ENCODE data around the gene ANP32E. TPM values are rescaled to one million over a fixed set of nuclear protein-coding genes. Genes with fewer than 3 reads are reported as not detected.
A peak's percentile ranks its signal among the peaks of the same experiment; 100 is the strongest.

The ANP32E gene
- total and polyA plus RNA-seq, 2 of the 13 experiments (the other 11 are each of a cell fraction or from before 2014, with no cell fraction given), result 10.3 to 53.0 TPM

DNA sequence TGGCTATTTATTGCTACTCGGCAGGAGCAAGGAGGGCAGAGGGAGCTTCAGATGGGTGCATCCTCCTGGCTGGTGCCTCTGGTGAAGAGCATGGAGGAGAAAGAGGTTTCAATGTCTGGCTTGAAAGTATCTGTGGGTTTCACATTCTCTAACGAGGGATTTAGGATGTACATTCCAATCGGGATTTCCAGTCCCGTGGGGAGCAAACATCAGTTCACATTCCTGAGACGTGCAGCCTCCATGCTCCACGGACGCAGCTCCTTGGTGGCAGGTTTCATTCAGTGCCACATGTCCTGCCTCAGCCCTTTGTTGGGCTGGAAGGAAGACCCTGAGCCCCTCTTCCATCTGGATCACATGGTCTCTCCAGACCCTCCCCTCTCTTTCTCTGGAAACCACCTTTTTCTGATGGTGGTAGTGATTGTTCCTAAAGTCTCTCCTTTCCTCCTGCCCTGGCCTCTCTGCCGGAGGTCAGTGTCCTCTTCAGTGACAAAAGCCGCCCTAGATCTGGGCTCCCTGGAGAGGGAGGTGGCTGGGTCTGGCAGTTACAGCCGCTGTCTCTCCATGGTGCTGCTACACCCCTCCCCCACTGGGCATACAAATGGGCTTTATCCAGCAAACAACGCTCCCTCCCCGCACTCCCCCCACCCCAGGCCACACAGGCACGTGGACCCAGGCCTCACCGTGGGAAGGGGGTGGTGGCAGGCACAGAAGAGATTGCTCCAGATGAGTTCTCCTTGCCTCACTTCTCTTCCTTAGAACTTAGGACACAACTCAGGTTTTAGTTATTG lies 20.8 kb upstream of the ANP32E start:
- H3K79me2 ChIP-seq (ENCODE audit: insufficient read depth, low read length), result no peaks in the 10 kb centered on the region
- no peaks in the 10 kb centered on the region for H4K20me1 ChIP-seq (ENCODE audit: insufficient read depth, low read length)
- DNase-seq (ENCODE audit: low spot score) (peak; percentile 53), ATAC-seq (peak; percentile 45), FAIRE-seq (no peak)
- H3K4me3 ChIP-seq (replicated peaks in 1 of 3; ENCODE audit: insufficient read depth in 1 of 3, low read depth in 2 of 3, low read length in 3 of 3), result peak overlapping the region; percentile 68 to 79 (median 78)
- H3K27ac ChIP-seq (ENCODE audit: extremely low read length, insufficient read depth, low read length), result peak overlapping the region; percentile 73
- no TSS peak for BruUV-seq (replicated peaks)
- intact Hi-C loops (cut with micrococcal nuclease; ENCODE audit: unreplicated experiment) (loop anchor here (1.0 to 10.0 kb wide), 3 partner anchors 37 to 298 kb away; partner anchors contain the start of genes MRPS21 and PRPF3), in situ Hi-C loops (cut with HindIII; ENCODE audit: extremely low pct_ligation_motif_present, low pct_unique_long_range_greater_than_20kb) (loop anchor here (5.0 to 10.0 kb wide), 3 partner anchors 41 to 278 kb away; no protein-coding TSS in a partner anchor)
- peak overlapping the region; percentile 75 for H3K9ac ChIP-seq (ENCODE audit: insufficient read depth, low read depth, low read length)
- H3K4me2 ChIP-seq (ENCODE audit: low read depth, low read length), result peak overlapping the region; percentile 98
- H3K9me3 ChIP-seq (ENCODE audit: low read length), result no peaks in the 10 kb centered on the region
- no peaks in the 10 kb centered on the region for H3K36me3 ChIP-seq (replicated peaks in 1 of 2; ENCODE audit: control insufficient read depth in 1 of 2, insufficient read depth in 2 of 2, low read length in 2 of 2)
- 0% methylated on average over 11 of the region's 14 CpGs for WGBS (ENCODE audit: low lambda C conversion rate)
- POLR2A ChIA-PET, result interaction anchor here (0.6 to 5.0 kb wide), 14 partner anchors 12 to 312 kb away, joined by 3 to 32 read pairs (median 6); partner anchors contain the start of genes APH1A, C1orf54, FALEC and PRPF3
- H3K27me3 ChIP-seq (ENCODE audit: control insufficient read depth in 1 of 2, insufficient read depth in 2 of 2, low read length in 2 of 2), result no peaks in the 10 kb centered on the region; a peak in 1 of 5 replicates
- H2AFZ ChIP-seq (ENCODE audit: low read length), result peak overlapping the region; percentile 51
- peaks cover 52% of the 10 kb centered on the region for H3K4me1 ChIP-seq (ENCODE audit: insufficient read depth, low read length)
- CTCF ChIA-PET (ENCODE audit: low intra/inter-chr PET ratio, low total read pairs), result interaction anchor here (0.6 to 2.6 kb wide), 5 partner anchors 22 to 173 kb away, joined by 3 to 45 read pairs (median 3); no protein-coding TSS in a partner anchor
- peak; percentile 79; the same call in 1 of the 2 replicates for TF ChIP-seq ZNF12 (CRISPR knock-in tag; IDR thresholded peaks at IDR 0.05)
- TF ChIP-seq, protein P1, sequence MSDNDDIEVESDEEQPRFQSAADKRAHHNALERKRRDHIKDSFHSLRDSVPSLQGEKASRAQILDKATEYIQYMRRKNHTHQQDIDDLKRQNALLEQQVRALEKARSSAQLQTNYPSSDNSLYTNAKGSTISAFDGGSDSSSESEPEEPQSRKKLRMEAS (IDR thresholded peaks at IDR 0.05), result peak; percentile 67
- peak; percentile 80; the same call in 1 of the 2 replicates for TF ChIP-seq MYC (CRISPR knock-in tag; IDR thresholded peaks at IDR 0.05; ENCODE audit: borderline replicate concordance)
- TF ChIP-seq, protein P2, sequence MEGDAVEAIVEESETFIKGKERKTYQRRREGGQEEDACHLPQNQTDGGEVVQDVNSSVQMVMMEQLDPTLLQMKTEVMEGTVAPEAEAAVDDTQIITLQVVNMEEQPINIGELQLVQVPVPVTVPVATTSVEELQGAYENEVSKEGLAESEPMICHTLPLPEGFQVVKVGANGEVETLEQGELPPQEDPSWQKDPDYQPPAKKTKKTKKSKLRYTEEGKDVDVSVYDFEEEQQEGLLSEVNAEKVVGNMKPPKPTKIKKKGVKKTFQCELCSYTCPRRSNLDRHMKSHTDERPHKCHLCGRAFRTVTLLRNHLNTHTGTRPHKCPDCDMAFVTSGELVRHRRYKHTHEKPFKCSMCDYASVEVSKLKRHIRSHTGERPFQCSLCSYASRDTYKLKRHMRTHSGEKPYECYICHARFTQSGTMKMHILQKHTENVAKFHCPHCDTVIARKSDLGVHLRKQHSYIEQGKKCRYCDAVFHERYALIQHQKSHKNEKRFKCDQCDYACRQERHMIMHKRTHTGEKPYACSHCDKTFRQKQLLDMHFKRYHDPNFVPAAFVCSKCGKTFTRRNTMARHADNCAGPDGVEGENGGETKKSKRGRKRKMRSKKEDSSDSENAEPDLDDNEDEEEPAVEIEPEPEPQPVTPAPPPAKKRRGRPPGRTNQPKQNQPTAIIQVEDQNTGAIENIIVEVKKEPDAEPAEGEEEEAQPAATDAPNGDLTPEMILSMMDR (CRISPR knock-in tag; IDR thresholded peaks at IDR 0.05), result 0 out of 2 replicates have a peak, but pooled peaks have one; percentile 10
- TF ChIP-seq, protein P3, sequence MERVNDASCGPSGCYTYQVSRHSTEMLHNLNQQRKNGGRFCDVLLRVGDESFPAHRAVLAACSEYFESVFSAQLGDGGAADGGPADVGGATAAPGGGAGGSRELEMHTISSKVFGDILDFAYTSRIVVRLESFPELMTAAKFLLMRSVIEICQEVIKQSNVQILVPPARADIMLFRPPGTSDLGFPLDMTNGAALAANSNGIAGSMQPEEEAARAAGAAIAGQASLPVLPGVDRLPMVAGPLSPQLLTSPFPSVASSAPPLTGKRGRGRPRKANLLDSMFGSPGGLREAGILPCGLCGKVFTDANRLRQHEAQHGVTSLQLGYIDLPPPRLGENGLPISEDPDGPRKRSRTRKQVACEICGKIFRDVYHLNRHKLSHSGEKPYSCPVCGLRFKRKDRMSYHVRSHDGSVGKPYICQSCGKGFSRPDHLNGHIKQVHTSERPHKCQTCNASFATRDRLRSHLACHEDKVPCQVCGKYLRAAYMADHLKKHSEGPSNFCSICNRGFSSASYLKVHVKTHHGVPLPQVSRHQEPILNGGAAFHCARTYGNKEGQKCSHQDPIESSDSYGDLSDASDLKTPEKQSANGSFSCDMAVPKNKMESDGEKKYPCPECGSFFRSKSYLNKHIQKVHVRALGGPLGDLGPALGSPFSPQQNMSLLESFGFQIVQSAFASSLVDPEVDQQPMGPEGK (CRISPR knock-in tag; IDR thresholded peaks at IDR 0.05), result peak; percentile 81; the same call in 1 of the 2 replicates
- no peak for TF ChIP-seq ZNF124 (CRISPR knock-in tag; IDR thresholded peaks at IDR 0.05)
- TF ChIP-seq ZFP41 (CRISPR knock-in tag; IDR thresholded peaks at IDR 0.05; ENCODE audit: borderline replicate concordance), result no peak
- peak; percentile 33 to 43; a peak in 1 of 4 replicates for TF ChIP-seq POLR2A (IDR thresholded peaks at IDR 0.05; ENCODE audit: insufficient read depth in 1 of 2, low read depth in 2 of 2, low read length in 2 of 2)
- no peak for TF ChIP-seq MAFF (IDR thresholded peaks at IDR 0.05; ENCODE audit: low read depth, low read length)
- TF ChIP-seq, protein P4, sequence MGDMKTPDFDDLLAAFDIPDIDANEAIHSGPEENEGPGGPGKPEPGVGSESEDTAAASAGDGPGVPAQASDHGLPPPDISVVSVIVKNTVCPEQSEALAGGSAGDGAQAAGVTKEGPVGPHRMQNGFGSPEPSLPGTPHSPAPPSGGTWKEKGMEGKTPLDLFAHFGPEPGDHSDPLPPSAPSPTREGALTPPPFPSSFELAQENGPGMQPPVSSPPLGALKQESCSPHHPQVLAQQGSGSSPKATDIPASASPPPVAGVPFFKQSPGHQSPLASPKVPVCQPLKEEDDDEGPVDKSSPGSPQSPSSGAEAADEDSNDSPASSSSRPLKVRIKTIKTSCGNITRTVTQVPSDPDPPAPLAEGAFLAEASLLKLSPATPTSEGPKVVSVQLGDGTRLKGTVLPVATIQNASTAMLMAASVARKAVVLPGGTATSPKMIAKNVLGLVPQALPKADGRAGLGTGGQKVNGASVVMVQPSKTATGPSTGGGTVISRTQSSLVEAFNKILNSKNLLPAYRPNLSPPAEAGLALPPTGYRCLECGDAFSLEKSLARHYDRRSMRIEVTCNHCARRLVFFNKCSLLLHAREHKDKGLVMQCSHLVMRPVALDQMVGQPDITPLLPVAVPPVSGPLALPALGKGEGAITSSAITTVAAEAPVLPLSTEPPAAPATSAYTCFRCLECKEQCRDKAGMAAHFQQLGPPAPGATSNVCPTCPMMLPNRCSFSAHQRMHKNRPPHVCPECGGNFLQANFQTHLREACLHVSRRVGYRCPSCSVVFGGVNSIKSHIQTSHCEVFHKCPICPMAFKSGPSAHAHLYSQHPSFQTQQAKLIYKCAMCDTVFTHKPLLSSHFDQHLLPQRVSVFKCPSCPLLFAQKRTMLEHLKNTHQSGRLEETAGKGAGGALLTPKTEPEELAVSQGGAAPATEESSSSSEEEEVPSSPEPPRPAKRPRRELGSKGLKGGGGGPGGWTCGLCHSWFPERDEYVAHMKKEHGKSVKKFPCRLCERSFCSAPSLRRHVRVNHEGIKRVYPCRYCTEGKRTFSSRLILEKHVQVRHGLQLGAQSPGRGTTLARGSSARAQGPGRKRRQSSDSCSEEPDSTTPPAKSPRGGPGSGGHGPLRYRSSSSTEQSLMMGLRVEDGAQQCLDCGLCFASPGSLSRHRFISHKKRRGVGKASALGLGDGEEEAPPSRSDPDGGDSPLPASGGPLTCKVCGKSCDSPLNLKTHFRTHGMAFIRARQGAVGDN (CRISPR knock-in tag; IDR thresholded peaks at IDR 0.05), result peak; percentile 55; the same call in 1 of the 2 replicates
- 0 out of 2 replicates have a peak, but pooled peaks have one; percentile 9 for TF ChIP-seq FOXC1 (CRISPR knock-in tag; IDR thresholded peaks at IDR 0.05; ENCODE audit: borderline replicate concordance)
- TF ChIP-seq ZNF644 (CRISPR knock-in tag; IDR thresholded peaks at IDR 0.05; ENCODE audit: low read depth), result no peak
